GM12875 (cell line): Measurements from ENCODE around the gene TRIM41.

ENCODE experiments used
- H3K4me3 ChIP-seq: one replicate; pipeline ENCODE4 v1.5.1; 2011; ENCODE audit warnings: low read depth, low read length, control low read depth
- TF ChIP-seq, protein P1 (sequence below): IDR thresholded peaks from 2 replicates; pipeline ENCODE4 v1.5.1; 2011; ENCODE audit warnings: low read depth, mild to moderate bottlenecking, control low read depth, inconsistent platforms, low read length, moderate library complexity, borderline replicate concordance; ENCODE audit not compliant: insufficient read depth

The TRIM41 gene

DNA sequence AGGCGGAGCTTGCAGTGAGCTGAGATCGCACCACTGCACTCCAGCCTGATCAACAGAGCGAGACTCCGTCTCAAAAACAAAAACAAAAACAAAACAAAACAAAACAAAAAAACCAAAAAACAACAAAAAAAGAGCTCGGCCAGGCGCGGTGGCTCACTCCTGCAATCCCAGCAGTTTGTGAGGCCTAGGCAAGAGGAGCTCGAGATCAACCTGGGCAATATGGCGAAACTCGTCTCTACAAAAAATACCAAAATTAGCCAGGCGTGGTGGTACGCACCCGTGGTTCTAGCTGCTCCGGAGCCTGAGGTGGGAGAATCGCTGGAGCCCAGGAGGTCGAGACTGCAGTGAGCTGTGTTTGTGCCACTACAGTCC is 38.2 kb upstream of the TRIM41 start:
- TF ChIP-seq, protein P1, sequence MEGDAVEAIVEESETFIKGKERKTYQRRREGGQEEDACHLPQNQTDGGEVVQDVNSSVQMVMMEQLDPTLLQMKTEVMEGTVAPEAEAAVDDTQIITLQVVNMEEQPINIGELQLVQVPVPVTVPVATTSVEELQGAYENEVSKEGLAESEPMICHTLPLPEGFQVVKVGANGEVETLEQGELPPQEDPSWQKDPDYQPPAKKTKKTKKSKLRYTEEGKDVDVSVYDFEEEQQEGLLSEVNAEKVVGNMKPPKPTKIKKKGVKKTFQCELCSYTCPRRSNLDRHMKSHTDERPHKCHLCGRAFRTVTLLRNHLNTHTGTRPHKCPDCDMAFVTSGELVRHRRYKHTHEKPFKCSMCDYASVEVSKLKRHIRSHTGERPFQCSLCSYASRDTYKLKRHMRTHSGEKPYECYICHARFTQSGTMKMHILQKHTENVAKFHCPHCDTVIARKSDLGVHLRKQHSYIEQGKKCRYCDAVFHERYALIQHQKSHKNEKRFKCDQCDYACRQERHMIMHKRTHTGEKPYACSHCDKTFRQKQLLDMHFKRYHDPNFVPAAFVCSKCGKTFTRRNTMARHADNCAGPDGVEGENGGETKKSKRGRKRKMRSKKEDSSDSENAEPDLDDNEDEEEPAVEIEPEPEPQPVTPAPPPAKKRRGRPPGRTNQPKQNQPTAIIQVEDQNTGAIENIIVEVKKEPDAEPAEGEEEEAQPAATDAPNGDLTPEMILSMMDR = no peak
- H3K4me3 ChIP-seq = peak overlapping the region; percentile 43

DNA sequence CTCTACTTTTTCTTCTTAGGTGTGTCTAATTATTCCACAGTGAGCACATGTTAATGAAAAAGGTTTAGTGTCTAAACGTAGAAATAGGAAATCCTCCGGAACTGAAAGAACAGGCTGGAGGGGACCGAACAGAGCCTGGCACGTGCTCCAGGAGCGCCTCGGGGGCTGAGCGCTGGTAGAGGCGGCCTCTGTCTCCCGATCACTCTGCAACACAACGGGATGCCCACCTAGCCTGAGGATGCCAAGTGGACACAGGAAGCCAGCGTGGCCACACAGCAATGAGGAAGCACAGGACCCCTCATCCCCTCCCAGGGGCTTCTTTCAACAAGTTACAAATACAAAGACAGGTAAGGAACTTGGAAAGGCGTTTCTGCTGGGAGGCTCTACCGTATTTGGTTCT is 37.5 kb upstream of the TRIM41 start:
- no peak overlapping the region for H3K4me3 ChIP-seq
- TF ChIP-seq, protein P1 = no peak

DNA sequence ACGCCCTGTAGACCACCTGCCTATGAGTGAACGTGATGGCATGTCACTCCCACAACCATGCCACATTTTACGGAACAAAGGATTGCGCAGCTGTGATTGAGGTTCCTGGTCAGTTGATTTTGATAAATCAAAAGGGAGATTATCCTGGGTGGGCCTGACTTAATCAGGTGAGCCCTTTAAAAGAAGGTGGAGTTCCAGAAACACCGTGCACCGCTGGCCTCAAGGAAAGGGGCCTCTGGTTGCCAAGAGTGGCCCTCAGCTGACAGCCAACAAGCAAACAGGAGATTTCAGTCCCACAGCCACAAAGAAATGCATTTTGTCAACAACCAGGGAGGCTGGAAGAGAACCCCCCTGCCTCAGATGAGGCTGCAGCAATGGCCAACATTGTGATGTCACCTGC is 37.1 kb upstream of the TRIM41 start:
- TF ChIP-seq, protein P1 = no peak
- H3K4me3 ChIP-seq = no peak overlapping the region

DNA sequence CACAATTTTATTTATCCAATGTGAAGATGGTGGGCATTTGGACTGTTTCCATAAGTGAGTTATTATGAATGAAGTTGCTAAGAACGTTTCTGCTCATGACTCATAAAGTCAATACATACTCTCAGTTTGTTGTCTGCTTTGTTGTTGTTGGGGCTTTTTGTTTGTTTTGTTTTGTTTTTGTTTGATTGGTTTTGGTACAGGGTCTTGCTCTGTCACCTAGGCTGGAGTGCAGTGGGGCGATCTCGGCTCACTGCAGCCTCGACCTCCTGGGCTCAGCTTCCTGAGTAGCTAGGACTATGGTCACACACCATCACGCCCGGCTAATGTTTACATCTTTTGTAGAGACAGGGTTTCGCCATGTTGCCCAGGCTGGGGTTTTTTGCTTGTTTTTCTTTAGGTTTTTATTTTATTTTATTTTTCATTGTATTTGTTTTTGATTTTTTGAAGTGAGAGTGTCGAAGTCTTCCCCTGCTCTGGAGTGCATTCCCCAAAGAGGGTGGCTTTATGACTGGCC is 36.0 kb upstream of the TRIM41 start:
- H3K4me3 ChIP-seq = peak overlapping the region; percentile 53
- TF ChIP-seq, protein P1 = no peak

DNA sequence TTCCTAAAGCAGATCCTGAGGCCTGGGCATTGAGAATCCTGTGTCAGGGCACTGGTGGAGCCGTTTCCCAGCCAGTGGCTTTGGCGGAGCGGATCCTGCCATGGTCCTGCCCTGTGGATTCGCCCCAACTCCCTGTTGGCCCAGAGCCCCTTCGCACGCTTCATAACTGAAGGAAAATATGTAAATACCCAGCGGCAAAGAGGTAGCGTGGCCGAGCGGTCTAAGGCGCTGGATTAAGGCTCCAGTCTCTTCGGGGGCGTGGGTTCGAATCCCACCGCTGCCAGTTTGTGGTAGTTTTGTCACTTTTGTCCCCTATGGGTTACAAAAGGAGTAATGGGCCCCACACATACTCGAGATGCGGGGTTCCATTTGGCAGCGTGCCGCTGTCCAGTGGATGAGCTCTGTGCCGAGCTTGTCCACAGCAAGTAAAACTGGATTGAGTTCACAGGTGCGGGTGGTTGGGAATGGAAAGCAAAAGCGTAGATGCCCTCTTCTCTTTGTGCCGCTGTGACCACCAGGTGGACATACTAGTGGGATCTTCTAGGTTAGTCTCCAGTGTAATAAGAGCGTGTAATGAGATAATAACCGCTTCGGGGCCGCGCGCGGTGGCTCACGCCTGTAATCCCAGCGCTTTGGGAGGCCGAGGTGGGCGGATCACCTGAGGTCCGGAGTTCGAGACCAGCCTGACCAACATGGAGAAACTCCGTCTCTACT is 35.4 kb upstream of the TRIM41 start:
- peak overlapping the region; percentile 53 for H3K4me3 ChIP-seq
- TF ChIP-seq, protein P1 = no peak

DNA sequence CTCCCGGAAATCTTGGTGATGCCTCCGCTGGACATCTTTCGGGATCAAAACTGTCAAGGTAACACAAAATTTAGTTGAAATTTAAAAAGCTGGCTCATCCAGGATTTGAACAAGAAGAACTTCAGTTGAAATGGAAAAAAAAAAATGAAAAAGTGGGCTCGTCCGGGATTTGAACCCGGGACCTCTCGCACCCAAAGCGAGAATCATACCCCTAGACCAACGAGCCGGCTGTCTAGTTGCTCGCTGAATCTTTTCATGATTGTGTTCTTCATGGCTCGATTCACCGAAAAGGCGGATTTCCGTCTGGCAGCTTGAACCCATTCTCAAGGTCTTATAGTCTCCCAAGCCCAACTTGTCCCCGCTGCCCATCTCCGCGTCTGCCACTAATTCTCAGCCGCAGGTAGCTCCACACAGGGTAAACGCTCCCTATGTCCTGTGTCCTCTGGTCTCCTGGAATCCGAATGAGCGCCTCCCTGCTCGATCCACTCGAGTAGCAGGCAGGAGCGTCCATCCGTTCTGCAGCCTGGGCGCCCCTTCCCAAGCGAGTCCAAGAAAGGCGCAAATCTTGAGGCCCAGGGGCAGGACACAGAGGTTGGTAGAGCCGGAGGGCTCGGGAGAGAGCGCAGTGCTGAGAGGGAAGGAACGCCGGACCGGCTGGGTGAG is 34.2 kb upstream of the TRIM41 start:
- TF ChIP-seq, protein P1 = no peak
- H3K4me3 ChIP-seq = peak overlapping the region; percentile 70
